ENCODE data around the gene AMPD1.

The AMPD1 gene

GRCh38 chr1:114627107-114627506 lies 68.2 kb downstream of the AMPD1 start:
- DNase-seq = no peak

- no peak for DNase-seq
These were observed 72.0 kb downstream of the AMPD1 start for GRCh38 chr1:114623364-114623763.

All from activated gamma-delta T cell (primary cell).